ENCODE results near the gene FOXC2. TPM values are rescaled to one million over a fixed set of nuclear protein-coding genes. Genes with fewer than 3 reads are reported as not detected.

FOXC2 gene
- total and polyA plus RNA-seq, 2 donors (not counting 3 experiments of a cell fraction or from before 2014, with no cell fraction given), result 7.7 to 44.0 TPM

- no TSS peak for BruUV-seq (replicated peaks)
- Histone ChIP-seq H3K9me1 (replicated peaks; ENCODE audit: control insufficient read depth, extremely low read depth, insufficient read depth, low read length) (no peaks in the 10 kb centered on the region), H3K4me1 (ENCODE audit: control insufficient read depth, extremely low read depth, insufficient read depth, low read length) (peaks cover 7% of the 10 kb centered on the region), H2AFZ (ENCODE audit: low read depth, low read length) (no peak overlapping the region), H3K36me3 (ENCODE audit: control insufficient read depth in 2 of 2, extremely low read depth in 1 of 2, insufficient read depth in 2 of 2, low read length in 2 of 2) (no peaks in the 10 kb centered on the region), H3K79me2 (ENCODE audit: control insufficient read depth, insufficient read depth, low read length) (no peaks in the 10 kb centered on the region), H4K20me1 (replicated peaks; ENCODE audit: control insufficient read depth, extremely low read depth, insufficient read depth, low read length) (no peaks in the 10 kb centered on the region), H3K4me3 (replicated peaks in 1 of 3; ENCODE audit: insufficient read depth in 1 of 3, low read depth in 1 of 3, low read length in 3 of 3) (no peak overlapping the region), H3K27ac (ENCODE audit: insufficient read depth, low read depth, low read length) (no peak overlapping the region), H3K9me3 (replicated peaks; ENCODE audit: control insufficient read depth, insufficient read depth, low read length) (no peaks in the 10 kb centered on the region), H3K4me2 (ENCODE audit: insufficient read depth, low read length) (no peak overlapping the region), H3K27me3 (ENCODE audit: control insufficient read depth in 2 of 2, insufficient read depth in 2 of 2, low read length in 2 of 2) (no peaks in the 10 kb centered on the region), H3K9ac (replicated peaks; ENCODE audit: extremely low read depth, insufficient read depth, low read length) (no peak overlapping the region)
- FAIRE-seq (no peak), DNase-seq (ENCODE audit: low read depth, low spot score) (no peak)
- intact Hi-C loops (cut with micrococcal nuclease) (no loop called here), dilution Hi-C loops (cut with MboI; ENCODE audit: extremely low pct_ligation_motif_present, low sequenced_read_pairs) (no loop called here)
- ChIA-PET CTCF (interaction anchor here (0.8 kb wide), 1 partner anchor 9 kb away, joined by 3 read pairs; no protein-coding TSS in a partner anchor), POLR2A (no interaction called here)
- TF ChIP-seq JUN (IDR thresholded peaks at IDR 0.05; ENCODE audit: borderline replicate concordance, insufficient read depth, insufficient read length, low read depth), result no peak
- TF ChIP-seq MYC (IDR thresholded peaks at IDR 0.05; ENCODE audit: low read depth, low read length), result no peak
- no peak for TF ChIP-seq MAX (IDR thresholded peaks at IDR 0.05; ENCODE audit: insufficient read depth, insufficient read length)
- TF ChIP-seq EZH2 (IDR thresholded peaks at IDR 0.05; ENCODE audit: borderline replicate concordance, low read depth, low read length, severe bottlenecking), result no peak
- TF ChIP-seq POLR2A (IDR thresholded peaks at IDR 0.05; ENCODE audit: low read depth, low read length), result no peak
- no peak for TF ChIP-seq CTCF (IDR thresholded peaks at IDR 0.05; ENCODE audit: extremely low read depth in 1 of 2, insufficient read depth in 1 of 2, low read depth in 1 of 2, low read length in 2 of 2)
- TF ChIP-seq FOS (IDR thresholded peaks at IDR 0.05; ENCODE audit: borderline replicate concordance, insufficient read depth, low read length), result no peak
- no peak for TF ChIP-seq POLR2AphosphoS5 (IDR thresholded peaks at IDR 0.05; ENCODE audit: insufficient read depth, low read depth, low read length)
- TF ChIP-seq GATA2 (IDR thresholded peaks at IDR 0.05; ENCODE audit: insufficient read depth, insufficient read length, low read depth, low read length), result no peak
Observed at GRCh38 chr16:86595983-86596605, 29.5 kb downstream of the FOXC2 start.

All from endothelial cell of umbilical vein (primary cell).